Endometrium (tissue), 2 donors: ENCODE results near the gene RBM38.
"Not testable (repeated sequence)": the region's sequence is repeated elsewhere in the genome, so short reads cannot be mapped to it uniquely, and the experiment has no call there.

Experiments
- FAIRE-seq: peaks from 2 replicates; lab custom pipeline; 2012; peaks lifted over from hg19 to GRCh38; lab: Jason Lieb, UNC
- donor health status: control.
- donor health status: control.

Gene RBM38

GRCh38 chr20:57390604-57391438 lies at the start of gene RBM38:
TSS of gene RBM38 (plus strand) at chr20:57391396. CDS start at chr20:57391582, 186 bp downstream.
- no peak for FAIRE-seq

DNA sequence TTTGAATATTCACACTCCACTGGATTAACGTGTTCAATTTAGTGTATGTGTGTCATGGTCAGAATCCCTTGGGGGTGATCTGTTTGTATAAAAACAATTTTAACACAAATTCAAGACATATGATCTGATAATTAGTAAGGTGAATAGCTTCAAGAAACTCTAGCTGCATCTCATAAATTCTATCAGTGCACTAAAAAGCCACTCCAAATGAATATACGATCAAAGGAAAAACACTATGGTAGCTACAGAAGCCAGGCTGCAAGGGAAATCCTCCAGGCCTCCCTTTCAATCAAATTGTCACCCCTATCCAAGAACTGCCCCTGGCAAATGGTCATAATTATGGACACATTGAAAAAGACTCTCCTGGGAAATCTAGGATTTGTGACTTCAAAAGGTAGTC lies 49.5 kb upstream of the RBM38 start:
- no peak for FAIRE-seq

GRCh38 chr20:57342829-57343228 lies 48.4 kb upstream of the RBM38 start:
- no peak for FAIRE-seq

DNA sequence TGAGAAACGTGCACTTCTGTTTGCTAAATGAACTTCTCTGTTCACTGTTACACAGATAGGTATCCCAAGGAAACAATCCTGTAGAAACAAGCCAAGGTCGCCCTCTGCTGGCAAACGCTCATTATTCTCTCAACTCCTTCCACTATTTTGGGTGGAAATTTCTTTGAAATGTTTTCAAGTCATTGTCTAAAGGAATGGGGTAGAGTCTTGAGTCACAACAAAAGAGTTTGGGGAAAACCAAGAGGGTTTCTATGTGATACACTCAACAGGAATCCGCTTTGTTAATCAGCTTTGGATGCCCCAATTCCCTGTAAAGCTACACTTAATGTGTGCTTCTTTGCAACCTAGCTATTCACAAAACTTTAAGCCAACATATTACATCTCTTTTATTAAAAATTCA lies 44.7 kb upstream of the RBM38 start:
- peak; percentile 90 for FAIRE-seq

GRCh38 chr20:57347393-57347792 lies 43.8 kb upstream of the RBM38 start:
- no peak for FAIRE-seq

DNA sequence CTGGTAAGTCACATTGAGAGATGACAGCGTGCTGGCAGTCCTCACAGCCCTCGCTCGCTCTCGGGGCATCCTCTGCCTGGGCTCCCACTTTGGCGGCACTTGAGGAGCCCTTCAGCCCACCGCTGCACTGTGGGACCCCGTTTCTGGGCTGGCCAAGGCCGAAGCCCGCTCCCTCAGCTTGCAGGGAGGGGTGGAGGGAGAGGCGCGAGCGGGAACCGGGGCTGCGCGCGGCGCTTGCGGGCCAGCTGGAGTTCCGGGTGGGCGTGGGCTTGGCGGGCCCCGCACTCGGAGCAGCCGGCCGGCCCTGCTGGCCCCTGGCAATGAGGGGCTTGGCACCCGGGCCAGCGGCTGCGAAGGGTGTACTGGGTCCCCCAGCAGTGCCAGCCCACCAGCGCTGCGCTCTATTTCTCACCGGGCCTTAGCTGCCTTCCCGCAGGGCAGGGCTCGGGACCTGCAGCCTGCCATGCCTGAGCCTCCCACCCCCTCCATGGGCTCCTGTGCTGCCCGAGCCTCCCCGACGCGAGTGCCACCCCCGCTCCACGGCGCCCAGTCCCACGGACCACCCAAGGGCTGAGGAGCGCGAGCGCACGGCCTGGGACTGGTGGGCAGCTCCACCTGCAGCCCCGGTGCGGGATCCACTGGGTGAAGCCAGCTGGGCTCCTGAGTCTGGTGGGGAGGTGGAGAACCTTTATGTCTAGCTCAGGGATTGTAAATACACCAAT lies 42.8 kb upstream of the RBM38 start:
- not testable (repeated sequence) for FAIRE-seq

GRCh38 chr20:57348922-57349574 lies 42.1 kb upstream of the RBM38 start:
- not testable (repeated sequence) for FAIRE-seq

DNA sequence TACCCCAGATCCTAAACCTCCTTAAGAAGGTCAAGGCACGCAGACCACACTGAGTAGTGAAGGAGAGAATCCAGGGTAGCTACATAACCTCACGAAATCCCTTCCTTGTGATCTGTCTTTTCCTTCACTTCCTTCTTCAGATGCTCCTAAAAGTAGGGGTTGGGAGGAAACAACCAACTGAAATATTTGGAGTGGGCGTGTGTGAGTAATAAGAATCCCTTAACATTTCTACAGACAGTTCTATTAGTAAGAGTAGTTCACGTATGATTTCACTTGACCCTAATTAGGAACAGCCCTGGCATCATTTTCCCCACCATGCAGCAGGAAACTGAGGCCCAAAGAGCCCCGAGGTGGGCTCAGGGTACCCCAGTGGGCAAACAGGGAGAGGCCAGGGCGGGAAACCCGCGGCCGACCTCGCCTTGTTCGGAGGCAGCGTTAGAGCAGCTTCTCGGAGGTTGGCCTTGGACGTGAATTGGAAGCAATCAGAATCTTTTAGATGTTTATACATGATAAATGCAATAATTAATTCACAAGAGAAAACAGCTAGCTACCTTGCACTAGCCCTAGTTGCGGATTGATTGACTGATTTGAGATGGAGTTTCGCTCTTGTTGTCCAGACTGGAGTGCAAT lies 41.0 kb upstream of the RBM38 start:
- no peak for FAIRE-seq

- FAIRE-seq = not testable (repeated sequence)
Observed at GRCh38 chr20:57350726-57351041, 40.5 kb upstream of the RBM38 start.

DNA sequence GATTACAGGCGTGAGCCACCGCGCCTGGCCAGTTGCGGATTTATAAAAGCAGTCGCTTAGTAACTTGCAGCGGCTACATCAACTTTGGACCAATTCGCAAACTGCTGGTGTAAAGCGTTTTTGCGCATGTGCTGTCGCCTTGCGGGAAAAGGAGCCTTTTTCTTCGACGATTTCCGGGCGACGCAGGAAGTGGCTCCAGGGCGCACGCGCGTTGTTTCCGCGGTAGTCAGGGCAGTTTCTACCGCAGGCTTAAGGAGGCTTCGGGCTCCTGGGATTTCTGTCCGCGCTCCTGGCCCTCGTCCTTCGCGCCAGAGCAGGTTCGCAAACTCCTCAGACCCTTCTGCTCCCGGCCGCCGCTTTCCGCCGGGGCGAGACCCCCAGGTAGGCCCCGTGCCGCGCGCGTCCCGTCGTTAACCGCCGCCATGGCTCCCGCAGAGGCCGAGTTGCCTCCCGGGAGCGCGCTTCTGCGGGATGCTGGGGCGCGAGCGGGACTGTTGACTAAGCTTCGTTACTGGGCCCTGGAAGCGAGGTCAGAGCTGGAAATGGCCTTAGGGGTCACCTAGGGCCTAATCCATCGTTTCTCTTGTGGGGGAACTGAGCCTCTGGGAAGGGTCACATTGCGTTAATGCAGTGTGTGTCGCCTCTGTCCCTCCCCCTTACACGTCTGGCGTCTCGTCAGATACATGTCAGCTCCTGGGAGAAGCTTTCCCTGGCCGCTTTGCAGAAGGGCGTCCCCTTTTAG lies 40.0 kb upstream of the RBM38 start, which contains the start of gene RAE1:
Gene RAE1 (plus strand): TSS at position 214 of the 742 bp plus-strand sequence. CDS start 2,784 bp downstream, outside the sequence.
- FAIRE-seq = no peak

- FAIRE-seq = no peak
Observed at GRCh38 chr20:57352305-57352704, 38.9 kb upstream of the RBM38 start.

DNA sequence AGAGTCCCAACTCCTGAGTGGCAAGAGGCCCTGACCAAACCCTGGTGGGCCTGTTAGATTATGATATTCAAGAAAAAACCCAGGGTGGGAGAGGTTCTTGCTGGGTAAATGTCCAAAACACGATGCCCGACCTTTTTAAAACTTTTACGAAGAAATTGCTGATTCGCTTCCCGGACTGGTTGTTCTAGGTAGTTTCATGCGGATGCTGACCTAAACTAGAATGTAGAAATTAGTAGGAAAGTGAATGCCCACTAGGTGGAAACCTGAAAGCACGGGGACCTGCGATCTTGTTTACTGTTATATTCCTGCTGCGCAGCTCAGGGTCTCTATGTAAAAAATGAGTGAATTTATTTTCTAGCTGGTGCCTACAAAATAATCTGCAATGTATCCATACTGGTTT lies 37.8 kb upstream of the RBM38 start:
- no peak for FAIRE-seq

DNA sequence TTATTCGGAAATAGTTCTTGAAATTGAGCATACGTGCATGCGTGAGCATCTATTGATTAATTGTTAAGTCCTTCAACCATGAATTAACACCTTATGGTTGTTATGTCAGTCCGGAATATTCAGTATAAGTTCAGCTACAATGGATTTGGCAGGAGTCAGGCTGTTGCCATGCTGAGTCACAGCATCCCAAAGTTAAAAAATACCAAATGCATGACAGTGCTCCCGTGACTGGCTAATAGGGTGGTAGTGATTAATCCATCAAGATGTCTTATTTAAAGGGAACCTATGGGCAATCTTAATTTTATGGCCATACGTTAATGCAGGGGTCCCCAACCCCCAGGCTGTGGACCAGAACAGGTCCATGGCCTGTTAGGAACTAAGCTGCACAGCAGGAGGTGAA lies 29.7 kb upstream of the RBM38 start:
- no peak for FAIRE-seq

DNA sequence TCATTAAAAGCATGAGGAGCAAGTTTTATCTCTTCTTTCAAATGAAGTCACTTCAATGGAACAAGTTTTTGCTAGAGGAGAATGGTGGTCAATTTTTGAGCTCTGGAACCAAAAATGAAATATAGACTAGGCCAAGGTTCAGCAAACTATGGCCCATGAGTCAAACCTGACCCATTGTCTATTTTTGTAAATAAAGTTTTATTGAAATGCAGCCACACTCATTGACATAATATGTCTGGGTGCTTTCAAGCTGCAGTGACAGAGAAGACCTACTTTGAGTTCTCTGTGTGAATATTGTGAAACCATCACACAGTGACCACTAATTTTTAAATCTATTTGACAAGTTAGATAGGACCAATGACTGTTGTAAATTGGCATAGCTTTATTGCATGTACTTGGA lies 26.7 kb upstream of the RBM38 start:
- no peak for FAIRE-seq

- FAIRE-seq = no peak
Observed at GRCh38 chr20:57369596-57369995, 21.6 kb upstream of the RBM38 start.

DNA sequence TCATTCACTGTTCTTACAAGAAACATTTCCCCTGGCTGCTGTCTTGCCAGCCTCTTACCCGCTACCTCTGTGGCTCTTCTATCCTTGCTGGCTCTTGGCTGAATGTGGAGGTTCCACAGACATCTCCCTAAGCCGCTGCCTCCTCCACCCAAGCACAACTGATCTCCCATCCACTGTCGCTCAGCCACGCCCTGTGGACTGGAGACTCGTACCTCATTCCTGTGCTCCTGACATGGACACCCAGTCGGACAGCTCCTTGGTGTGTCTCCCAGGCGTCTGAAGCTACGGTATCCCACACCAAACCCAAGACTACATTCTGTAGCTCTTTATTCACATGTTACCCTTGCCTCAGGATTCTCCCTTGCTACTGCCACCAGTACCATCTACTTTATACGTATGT lies 20.9 kb upstream of the RBM38 start:
- no peak for FAIRE-seq

DNA sequence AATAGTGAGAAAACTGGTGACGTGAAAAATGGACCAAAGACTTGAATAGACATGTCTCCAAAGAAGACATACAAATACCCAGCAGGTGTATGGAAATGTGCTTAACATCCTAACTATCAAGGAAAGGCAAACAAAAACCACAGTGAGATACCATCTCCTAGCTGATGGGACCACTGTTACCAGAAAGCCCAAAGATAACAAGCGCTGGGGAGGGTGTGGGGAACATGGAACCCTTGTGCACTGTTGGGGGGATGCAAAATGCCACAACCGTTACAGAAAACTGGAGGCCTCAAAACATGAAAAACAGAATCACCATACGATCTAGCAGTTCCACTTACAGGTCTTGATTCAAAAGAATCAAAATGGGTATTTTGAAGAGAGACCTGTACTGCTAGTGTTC lies 19.8 kb upstream of the RBM38 start:
- no peak for FAIRE-seq

DNA sequence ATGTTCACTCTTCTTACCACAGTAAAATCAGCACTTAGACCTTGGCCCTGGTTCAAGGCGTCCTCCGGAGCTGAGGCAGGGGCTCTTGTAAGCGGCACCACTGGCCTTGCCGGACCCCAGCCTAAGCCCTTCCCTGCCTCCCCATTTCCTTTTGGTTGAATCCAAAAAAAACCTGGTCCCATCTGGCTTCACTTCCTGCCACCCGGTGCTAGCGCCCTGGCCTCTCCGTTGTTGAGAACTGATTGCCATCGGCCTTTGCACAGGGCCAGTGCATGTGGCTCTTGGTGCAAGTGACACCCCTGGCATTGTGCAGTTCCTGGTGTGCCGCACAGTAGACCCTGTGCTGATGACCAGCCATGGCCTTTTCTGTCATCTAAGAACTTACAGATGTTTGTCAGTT lies 19.0 kb upstream of the RBM38 start:
- no peak for FAIRE-seq

DNA sequence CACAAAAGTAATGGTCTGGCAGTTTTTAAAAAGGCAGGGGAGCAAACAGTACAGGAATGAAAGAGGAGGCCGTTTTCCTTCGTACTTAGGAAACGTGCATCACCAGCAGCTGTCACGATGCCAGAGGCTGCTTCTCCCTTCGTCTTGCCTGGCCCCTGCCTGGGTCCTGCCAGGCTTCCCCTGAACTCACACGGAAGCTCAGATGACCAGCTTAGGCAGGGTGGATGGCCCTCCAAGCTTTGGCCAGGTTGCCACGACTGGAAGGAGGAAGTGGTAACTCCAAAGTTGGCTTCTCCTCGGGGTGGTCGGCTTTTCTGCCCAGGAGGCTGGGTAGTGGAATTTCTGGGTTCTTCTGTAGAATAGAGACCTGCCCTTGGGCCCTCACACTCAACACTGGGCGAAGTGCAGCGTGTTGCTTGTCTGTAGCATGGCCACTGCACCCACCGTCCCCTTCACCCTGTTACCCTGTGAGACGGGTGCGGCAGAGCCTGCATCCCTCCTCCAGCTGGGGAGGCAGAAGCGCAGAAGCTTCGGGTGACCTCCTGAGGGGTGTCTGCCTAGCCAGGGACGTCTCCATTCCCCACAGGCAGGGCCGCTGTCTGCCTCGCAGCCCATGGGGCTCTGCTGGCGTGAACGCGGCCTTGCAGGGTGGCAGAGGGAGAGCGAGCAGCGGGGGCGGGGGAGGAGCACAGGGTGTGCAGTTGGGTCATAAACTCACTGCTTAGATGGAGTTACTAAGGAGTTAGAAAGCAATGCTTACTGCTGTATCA lies 18.4 kb upstream of the RBM38 start:
- FAIRE-seq = no peak

DNA sequence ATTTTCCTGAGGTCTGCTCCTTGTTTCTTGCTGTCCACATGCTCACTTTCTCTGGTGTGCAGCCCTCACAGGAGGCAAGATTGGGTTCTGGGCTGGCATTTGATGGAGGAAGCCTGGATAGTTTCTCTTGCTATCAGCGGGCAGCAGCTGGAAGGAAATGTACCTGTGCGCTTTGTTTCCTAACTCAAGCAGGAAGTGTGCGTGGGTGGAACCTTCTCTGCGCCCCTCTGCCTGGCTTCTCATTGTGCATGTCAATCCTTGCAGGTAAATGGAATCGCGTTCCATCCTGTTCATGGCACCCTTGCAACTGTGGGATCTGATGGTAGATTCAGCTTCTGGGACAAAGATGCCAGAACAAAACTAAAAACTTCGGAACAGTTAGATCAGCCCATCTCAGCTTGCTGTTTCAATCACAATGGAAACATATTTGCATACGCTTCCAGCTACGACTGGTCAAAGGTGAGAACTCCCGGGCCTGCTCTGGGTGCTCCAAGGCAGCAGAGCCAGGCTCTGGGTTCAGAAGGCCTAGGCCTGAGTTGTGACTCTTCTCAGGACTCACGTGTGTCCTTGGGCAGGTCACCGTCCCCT lies 16.8 kb upstream of the RBM38 start:
- FAIRE-seq = no peak
